ENCODE results near the gene GATAD2A. TPM values are rescaled to one million over a fixed set of nuclear protein-coding genes. Genes with fewer than 3 reads are reported as not detected.

GATAD2A gene
- total and polyA plus RNA-seq, 2 of the 8 experiments (the other 6 are each of a cell fraction or from before 2014, with no cell fraction given): 38.4 to 205 TPM

DNA sequence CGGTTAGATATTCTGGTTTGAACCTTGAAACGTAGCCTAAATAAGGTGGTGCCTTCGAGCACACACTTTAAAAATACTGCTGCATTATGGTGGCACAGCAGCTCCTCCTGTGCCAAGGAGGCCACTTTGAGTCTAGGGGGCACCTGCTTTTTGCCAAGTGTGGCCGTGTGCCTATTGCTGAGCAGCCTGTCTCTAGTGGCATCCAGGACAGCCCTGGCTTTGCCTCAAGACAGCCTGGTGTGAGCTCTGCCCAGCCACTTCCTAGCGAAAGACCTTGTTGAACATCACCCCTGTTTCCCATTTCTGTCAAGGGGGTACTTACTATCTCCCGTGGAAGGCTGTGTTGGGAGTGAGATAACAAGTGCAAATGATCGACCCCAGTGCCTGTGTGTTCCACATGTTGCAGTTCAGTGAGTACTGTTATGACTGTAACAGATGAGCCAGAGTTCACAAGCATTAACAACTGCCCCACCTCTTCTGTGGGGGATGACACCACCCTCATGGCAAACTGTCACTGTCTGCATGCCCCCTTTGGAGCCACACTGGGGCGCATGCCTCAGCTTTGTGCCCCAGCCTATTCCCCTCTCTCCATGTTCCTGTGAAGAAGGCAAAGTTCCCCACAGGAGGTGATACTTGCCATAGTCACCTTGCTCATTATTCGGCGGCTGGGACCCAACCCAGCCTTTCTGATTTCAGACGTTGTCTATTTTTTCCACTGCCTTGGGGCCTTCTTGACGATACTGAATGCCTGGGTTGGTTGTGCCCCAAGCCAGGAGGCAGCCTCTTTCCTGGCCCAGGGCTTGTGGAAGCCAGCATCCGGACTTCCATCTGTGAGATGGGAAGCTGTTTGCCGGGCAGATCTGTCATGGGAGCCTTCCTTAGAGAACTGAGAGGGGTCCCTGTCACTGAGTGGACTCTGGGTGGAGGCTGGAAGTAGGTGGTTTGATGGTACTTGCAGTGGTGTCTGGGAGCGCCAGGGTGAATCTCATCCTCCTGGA lies 5.4 kb downstream of the GATAD2A start (continued):
- TF ChIP-seq, protein P1, sequence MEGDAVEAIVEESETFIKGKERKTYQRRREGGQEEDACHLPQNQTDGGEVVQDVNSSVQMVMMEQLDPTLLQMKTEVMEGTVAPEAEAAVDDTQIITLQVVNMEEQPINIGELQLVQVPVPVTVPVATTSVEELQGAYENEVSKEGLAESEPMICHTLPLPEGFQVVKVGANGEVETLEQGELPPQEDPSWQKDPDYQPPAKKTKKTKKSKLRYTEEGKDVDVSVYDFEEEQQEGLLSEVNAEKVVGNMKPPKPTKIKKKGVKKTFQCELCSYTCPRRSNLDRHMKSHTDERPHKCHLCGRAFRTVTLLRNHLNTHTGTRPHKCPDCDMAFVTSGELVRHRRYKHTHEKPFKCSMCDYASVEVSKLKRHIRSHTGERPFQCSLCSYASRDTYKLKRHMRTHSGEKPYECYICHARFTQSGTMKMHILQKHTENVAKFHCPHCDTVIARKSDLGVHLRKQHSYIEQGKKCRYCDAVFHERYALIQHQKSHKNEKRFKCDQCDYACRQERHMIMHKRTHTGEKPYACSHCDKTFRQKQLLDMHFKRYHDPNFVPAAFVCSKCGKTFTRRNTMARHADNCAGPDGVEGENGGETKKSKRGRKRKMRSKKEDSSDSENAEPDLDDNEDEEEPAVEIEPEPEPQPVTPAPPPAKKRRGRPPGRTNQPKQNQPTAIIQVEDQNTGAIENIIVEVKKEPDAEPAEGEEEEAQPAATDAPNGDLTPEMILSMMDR (IDR thresholded peaks at IDR 0.05; ENCODE audit: control extremely low read depth in 1 of 3, insufficient read depth in 1 of 3, low read depth in 1 of 3, low read length in 3 of 3): peak; percentile 2 to 35 (median 26); a peak in 2 of 4 replicates
- TF ChIP-seq RAD21 (IDR thresholded peaks at IDR 0.05 in 1 of 2, conservative IDR thresholded peaks at IDR 0.05 in 1 of 2; ENCODE audit: low read depth in 2 of 2, low read length in 2 of 2) (no peak; a peak in 1 of 4 replicates), SIN3A (conservative IDR thresholded peaks at IDR 0.05 in 1 of 2, IDR thresholded peaks at IDR 0.05 in 1 of 2; ENCODE audit: low read depth in 1 of 2, low read length in 2 of 2) (peak in 1 of 2 experiments; percentile 63; a peak in 1 of 4 replicates), ASH2L (IDR thresholded peaks at IDR 0.05; ENCODE audit: low read length) (no peak), HDAC2 (IDR thresholded peaks at IDR 0.05; ENCODE audit: borderline replicate concordance in 1 of 2, low read depth in 2 of 2, low read length in 2 of 2) (no peak), CBX5 (IDR thresholded peaks at IDR 0.05; ENCODE audit: low read depth, low read length) (no peak)

Data from H1 (cell line).